ENCODE results near the gene SLC35F4. TPM values are rescaled to one million over a fixed set of nuclear protein-coding genes. Genes with fewer than 3 reads are reported as not detected.

Gene SLC35F4
- total and polyA plus RNA-seq, 2 donors (not counting 1 experiment from before 2014, with no cell fraction given) = not detected

DNA sequence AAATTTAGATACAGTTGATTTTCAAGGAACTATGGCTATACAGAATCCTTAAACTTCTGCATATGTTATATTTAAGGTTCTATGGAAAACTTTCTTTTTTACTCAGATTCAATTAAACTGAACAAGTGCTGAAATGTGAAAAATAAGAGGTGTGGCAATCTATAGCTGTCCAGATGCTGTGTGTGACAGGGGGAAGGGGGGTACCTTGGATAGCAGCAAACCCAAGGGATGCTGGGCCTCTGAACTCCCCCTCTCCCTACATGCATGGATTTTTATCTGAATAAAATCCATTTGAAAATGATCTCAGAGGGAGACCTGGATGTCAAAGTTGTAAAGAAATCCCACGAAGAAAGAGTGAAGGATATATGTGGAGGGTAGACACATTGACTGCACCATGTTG lies 289.4 kb downstream of the SLC35F4 start:
- Histone ChIP-seq H3K4me1 (ENCODE audit: control insufficient read depth in 2 of 2, insufficient read depth in 2 of 2, low read length in 2 of 2) (no peaks in the 10 kb centered on the region), H3K27ac (ENCODE audit: low read length in 2 of 2) (no peak overlapping the region), H3K27me3 (replicated peaks in 1 of 4; ENCODE audit: control extremely low read depth in 1 of 4, control insufficient read depth in 3 of 4, insufficient read depth in 4 of 4, low read length in 3 of 4) (no peaks in the 10 kb centered on the region), H3K9ac (ENCODE audit: low read length) (no peak overlapping the region), H3K36me3 (replicated peaks in 1 of 2; ENCODE audit: control extremely low read depth in 1 of 2, control insufficient read depth in 1 of 2, extremely low read depth in 1 of 2, insufficient read depth in 2 of 2, low read length in 1 of 2) (no peaks in the 10 kb centered on the region), H2AFZ (ENCODE audit: insufficient read depth, low read depth, low read length, poor library complexity, severe bottlenecking) (no peak overlapping the region), H3K4me3 (ENCODE audit: control extremely low read depth in 1 of 5, extremely low read depth in 1 of 5, insufficient read depth in 1 of 5, low read depth in 2 of 5, low read length in 4 of 5) (no peak overlapping the region), H3K4me2 (replicated peaks; ENCODE audit: low read depth, low read length, poor library complexity, severe bottlenecking) (no peak overlapping the region), H3K79me2 (ENCODE audit: control insufficient read depth, insufficient read depth, low read length) (no peaks in the 10 kb centered on the region), H4K20me1 (ENCODE audit: control insufficient read depth, insufficient read depth, low read length, poor library complexity, severe bottlenecking) (no peaks in the 10 kb centered on the region), H3K9me3 (ENCODE audit: control extremely low read depth in 1 of 3, control insufficient read depth in 2 of 3, insufficient read depth in 1 of 3, low read length in 2 of 3) (no peaks in the 10 kb centered on the region)
- ChIA-PET POLR2A (no interaction called here), CTCF (no interaction called here)
- no peak overlapping the region for H3K4me3 Mint-ChIP-seq
- ATAC-seq (ENCODE audit: low read depth) = no peak
- intact Hi-C loops (cut with micrococcal nuclease) = no loop called here
- no peak overlapping the region for H3K27ac Mint-ChIP-seq
- H3K4me1 Mint-ChIP-seq = no peaks in the 10 kb centered on the region
- no peak for DNase-seq
- no peaks in the 10 kb centered on the region for H3K9me3 Mint-ChIP-seq (ENCODE audit: insufficient read depth)
- 86% methylated on average over 1 of the region's 1 CpG for WGBS (ENCODE audit: insufficient coverage)
- H3K27me3 Mint-ChIP-seq = no peaks in the 10 kb centered on the region
- TF ChIP-seq EZH2 (IDR thresholded peaks at IDR 0.05; ENCODE audit: borderline replicate concordance, insufficient read depth, low read depth, low read length, poor library complexity, severe bottlenecking) = no peak
- TF ChIP-seq, protein P1, sequence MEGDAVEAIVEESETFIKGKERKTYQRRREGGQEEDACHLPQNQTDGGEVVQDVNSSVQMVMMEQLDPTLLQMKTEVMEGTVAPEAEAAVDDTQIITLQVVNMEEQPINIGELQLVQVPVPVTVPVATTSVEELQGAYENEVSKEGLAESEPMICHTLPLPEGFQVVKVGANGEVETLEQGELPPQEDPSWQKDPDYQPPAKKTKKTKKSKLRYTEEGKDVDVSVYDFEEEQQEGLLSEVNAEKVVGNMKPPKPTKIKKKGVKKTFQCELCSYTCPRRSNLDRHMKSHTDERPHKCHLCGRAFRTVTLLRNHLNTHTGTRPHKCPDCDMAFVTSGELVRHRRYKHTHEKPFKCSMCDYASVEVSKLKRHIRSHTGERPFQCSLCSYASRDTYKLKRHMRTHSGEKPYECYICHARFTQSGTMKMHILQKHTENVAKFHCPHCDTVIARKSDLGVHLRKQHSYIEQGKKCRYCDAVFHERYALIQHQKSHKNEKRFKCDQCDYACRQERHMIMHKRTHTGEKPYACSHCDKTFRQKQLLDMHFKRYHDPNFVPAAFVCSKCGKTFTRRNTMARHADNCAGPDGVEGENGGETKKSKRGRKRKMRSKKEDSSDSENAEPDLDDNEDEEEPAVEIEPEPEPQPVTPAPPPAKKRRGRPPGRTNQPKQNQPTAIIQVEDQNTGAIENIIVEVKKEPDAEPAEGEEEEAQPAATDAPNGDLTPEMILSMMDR (IDR thresholded peaks at IDR 0.05) = no peak

GRCh38 chr14:57575482-57575881 lies 290.4 kb downstream of the SLC35F4 start:
- Histone ChIP-seq H2AFZ (ENCODE audit: insufficient read depth, low read depth, low read length, poor library complexity, severe bottlenecking) (no peak overlapping the region), H4K20me1 (ENCODE audit: control insufficient read depth, insufficient read depth, low read length, poor library complexity, severe bottlenecking) (no peaks in the 10 kb centered on the region), H3K36me3 (replicated peaks in 1 of 2; ENCODE audit: control extremely low read depth in 1 of 2, control insufficient read depth in 1 of 2, extremely low read depth in 1 of 2, insufficient read depth in 2 of 2, low read length in 1 of 2) (no peaks in the 10 kb centered on the region), H3K27ac (ENCODE audit: low read length in 2 of 2) (no peak overlapping the region), H3K9me3 (ENCODE audit: control extremely low read depth in 1 of 3, control insufficient read depth in 2 of 3, insufficient read depth in 1 of 3, low read length in 2 of 3) (no peaks in the 10 kb centered on the region), H3K4me3 (ENCODE audit: control extremely low read depth in 1 of 5, extremely low read depth in 1 of 5, insufficient read depth in 1 of 5, low read depth in 2 of 5, low read length in 4 of 5) (no peak overlapping the region), H3K9ac (ENCODE audit: low read length) (no peak overlapping the region), H3K79me2 (ENCODE audit: control insufficient read depth, insufficient read depth, low read length) (no peaks in the 10 kb centered on the region), H3K27me3 (replicated peaks in 1 of 4; ENCODE audit: control extremely low read depth in 1 of 4, control insufficient read depth in 3 of 4, insufficient read depth in 4 of 4, low read length in 3 of 4) (no peaks in the 10 kb centered on the region), H3K4me2 (replicated peaks; ENCODE audit: low read depth, low read length, poor library complexity, severe bottlenecking) (no peak overlapping the region), H3K4me1 (ENCODE audit: control insufficient read depth in 2 of 2, insufficient read depth in 2 of 2, low read length in 2 of 2) (no peaks in the 10 kb centered on the region)
- Mint-ChIP-seq H3K4me3 (no peak overlapping the region), H3K27me3 (no peaks in the 10 kb centered on the region), H3K4me1 (no peaks in the 10 kb centered on the region), H3K27ac (no peak overlapping the region), H3K9me3 (ENCODE audit: insufficient read depth) (no peaks in the 10 kb centered on the region)
- ChIA-PET POLR2A (no interaction called here), CTCF (no interaction called here)
- intact Hi-C loops (cut with micrococcal nuclease) = no loop called here
- TF ChIP-seq EZH2 (IDR thresholded peaks at IDR 0.05; ENCODE audit: borderline replicate concordance, insufficient read depth, low read depth, low read length, poor library complexity, severe bottlenecking) = no peak
- TF ChIP-seq, protein P1 (IDR thresholded peaks at IDR 0.05) = no peak
- no peak for DNase-seq
- WGBS (ENCODE audit: insufficient coverage) = 52% methylated on average over 2 of the region's 2 CpGs
- ATAC-seq (ENCODE audit: low read depth) = no peak
